SKM-1 treated with dmso at 0.1 percent for 144 hours (cell line): ENCODE results near the gene LPIN2.
"Not testable (repeated sequence)": the region's sequence is repeated elsewhere in the genome, so short reads cannot be mapped to it uniquely, and the experiment has no call there.

Source experiments
- DNase-seq: peaks from one replicate; lab custom pipeline; 2025; ENCODE audit not compliant: unreplicated experiment; lab: John Stamatoyannopoulos, UW

Gene LPIN2, protein sequence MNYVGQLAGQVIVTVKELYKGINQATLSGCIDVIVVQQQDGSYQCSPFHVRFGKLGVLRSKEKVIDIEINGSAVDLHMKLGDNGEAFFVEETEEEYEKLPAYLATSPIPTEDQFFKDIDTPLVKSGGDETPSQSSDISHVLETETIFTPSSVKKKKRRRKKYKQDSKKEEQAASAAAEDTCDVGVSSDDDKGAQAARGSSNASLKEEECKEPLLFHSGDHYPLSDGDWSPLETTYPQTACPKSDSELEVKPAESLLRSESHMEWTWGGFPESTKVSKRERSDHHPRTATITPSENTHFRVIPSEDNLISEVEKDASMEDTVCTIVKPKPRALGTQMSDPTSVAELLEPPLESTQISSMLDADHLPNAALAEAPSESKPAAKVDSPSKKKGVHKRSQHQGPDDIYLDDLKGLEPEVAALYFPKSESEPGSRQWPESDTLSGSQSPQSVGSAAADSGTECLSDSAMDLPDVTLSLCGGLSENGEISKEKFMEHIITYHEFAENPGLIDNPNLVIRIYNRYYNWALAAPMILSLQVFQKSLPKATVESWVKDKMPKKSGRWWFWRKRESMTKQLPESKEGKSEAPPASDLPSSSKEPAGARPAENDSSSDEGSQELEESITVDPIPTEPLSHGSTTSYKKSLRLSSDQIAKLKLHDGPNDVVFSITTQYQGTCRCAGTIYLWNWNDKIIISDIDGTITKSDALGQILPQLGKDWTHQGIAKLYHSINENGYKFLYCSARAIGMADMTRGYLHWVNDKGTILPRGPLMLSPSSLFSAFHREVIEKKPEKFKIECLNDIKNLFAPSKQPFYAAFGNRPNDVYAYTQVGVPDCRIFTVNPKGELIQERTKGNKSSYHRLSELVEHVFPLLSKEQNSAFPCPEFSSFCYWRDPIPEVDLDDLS

DNA sequence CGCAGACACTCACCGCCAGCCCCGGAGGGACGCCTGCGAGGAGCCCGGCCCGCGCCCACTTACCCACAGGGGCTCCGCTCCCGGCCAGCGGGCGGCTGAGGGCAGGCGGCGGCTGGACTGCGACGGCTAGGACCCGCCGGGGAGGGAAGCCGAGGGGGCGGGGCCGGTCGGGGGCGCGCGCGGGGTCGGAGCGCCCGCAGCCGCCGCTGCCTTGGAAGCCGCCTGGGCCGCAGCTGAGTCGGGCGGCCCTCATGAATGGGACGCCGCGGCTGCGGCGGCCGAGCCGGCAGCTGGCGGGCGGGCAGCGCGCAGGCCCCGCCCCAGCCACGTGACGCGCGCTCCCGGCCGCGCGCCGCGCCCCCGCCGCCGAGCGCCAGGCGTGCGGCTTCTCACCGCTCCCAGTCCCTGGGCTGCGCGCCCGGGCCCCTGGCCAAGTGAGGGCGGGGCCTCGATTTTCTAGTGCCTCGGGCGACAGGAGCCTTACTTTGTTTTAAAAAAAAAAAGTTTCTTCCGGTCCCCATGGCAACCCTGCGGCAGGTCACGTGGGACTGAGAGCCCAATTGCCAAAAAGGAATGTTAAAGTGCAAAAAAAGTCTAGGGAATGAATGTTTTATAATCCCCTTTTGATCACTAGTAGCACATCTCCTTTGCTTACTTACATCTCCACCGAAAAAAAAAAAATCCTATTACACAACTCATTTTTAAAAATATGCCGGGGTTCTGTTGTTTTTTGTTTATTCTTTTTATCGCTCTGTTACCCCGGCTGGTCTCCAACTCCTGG is at the start of gene LPIN2:
LPIN2 (minus strand) TSS at position 121 of the 781 bp plus-strand sequence. CDS start 52,304 bp downstream, outside the sequence.
- DNase-seq: peak; percentile 94

DNA sequence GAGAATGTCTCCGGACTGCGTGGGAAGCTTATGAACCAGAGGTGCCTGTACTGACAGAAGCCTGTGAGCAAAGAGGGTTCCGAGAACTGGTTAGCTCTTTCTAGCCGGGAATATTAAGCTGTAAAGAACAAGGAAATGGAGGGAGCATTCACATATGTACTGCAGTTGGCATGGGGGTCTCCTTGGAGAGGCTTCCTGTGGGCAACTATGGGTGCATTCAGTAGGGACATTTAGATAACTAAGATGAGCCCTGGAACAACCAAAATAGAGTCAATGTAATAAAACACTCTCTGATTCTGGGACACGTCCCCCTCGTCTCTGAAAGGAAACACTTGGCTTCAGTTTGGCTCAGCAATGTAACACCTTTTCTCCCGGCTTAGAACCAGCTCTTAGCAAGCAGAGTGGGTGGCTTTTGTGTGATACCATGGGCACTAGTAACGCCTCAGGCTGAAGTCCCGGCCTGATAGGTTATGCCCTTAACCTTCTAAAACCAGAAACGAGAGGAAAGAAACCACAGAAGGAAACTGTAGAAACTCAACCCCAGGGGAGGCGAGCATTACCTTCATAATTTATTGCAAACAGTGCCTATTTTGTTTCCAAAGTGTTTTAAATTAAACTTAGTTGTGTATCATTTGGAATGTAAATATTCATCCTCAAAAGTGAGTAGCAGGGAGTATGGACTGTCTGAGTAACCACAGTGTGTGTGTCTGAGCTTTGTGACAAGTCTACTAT is 48.8 kb upstream of the LPIN2 start:
- no peak for DNase-seq

DNA sequence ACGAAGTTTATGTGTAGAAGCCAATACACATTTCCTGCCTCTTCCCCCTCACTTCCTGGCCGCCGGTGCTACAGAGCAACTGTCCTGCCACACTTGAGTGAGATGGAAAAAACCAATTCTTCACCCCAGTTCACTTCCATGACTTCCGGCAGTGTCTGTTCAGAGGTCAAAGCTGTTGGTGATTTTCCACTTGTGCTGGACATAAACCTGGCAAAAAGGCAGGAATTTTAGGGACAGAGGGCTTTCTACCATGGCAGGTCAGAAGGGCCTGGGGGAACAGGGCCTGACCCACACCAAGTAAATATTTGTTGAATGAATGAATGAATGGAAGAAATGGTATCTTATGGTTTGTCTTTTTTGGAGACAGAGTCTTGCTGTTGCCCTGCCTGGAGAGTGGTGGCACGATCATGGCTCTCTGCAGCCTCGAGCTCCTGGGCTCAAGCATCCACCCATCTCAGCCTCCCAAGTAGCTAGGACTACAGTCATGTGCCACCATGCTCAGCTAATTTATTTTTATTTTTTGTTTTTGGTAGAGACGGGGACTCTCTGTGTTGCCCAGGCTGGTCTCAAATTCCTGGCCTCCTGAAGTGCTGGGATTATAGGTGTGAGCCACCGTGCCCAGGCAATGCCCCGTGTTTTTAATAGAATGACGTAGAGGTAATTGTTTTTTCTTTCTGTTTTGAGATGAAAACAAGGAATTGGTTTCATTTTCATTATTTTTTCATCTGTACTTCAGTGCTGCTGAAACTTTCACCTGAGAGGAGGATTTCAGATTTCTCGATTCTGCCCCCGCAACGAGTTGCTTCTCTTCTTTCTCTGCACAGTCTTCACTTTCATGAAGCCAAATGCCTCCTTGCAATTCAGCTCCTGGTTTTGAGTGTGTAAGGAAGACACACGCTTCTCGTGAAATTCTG is 48.0 kb upstream of the LPIN2 start:
- DNase-seq: no peak

DNA sequence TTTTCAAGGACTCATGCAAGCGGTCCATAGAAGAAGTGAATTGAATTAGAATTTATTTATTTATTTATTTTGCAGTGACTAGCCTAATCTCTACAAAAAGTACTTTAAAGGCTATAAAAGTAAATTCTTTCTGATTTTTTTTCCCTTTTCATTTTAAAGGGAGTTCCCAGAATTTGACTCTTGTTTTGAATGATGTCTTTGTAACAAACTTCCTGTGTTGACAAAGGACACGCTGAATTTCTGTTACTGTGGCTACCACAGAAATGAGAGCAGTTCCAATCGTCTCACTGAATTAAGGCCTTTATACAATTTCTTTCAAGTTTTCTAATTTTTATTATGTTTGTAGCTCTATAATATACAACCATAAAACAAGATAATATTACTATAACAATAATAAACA is 46.3 kb upstream of the LPIN2 start:
- DNase-seq: no peak

DNA sequence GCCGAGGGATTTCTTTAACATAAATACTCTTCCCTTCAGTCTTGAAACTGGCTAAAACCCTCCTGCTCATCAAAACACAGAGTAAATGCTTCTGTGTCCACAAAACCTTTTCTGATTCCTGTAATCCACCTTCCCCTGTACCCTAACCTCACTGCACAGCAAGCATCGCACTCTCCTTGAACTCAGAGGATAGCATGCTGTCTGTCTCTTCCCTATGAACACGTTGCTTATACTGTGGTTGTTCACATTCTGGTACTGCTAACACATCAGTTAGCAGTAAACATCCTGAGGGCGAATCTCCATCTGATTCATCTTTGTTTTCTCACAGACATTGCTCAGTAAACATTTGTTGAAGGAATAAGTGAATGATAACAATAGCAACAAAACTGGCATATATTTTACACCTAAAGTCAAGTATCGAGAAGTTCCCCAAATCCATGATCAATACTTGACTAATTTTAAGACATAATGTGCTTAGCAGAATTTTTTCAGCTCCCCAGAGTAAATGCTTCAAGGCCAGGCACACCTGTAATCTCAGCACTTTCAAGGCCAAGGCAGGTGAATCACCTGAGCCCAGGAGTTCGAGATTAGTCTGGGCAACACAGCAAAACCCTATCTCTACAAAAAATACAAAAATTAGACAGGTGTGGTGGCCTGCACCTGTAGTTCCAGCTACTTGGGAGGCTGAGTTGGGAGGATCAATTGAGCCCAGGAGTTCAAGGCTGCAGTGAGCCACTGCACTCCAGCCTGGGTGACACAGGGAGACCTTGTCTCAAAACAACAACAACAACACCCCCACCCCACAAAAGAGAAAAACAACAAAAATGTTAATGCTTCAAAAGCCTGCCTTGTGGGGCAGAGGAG is 45.6 kb upstream of the LPIN2 start:
- DNase-seq: no peak

DNA sequence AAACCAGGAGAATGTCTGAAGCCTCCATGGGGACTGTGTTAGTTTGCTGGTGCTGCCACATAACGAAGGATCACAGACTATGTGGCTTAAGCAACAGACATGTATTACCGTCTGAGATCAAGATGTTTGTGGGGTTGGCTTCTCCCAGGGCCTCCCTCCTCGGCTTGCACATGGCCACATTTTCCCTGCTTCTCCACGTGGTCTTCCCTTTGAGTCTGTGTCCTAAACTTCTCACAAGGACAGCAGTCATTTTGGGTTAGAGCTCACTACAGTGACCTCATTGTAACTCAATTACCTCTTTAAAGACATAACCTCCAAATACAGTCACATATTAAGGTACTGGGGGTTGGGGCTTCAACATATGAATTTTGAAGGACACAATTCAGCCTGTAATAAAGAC is 44.6 kb upstream of the LPIN2 start:
- DNase-seq: no peak

DNA sequence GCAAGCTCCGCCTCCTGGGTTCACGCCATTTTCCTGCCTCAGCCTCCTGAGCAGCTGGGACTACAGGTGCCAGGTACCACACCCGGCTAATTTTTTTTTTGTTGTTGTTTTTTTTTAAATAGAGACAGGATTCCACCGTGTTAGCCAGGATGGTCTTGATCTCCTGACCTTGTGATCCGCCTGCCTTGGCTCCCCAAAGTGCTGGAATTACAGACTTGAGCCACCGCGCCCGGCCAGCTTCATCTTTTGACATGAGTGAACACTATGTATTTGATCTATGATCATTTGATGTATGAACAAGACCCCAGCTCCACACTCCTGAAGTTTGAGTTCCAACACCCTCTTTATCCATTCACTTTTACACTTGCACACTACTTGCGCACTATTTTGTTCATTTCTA is 43.4 kb upstream of the LPIN2 start:
- DNase-seq: no peak

DNA sequence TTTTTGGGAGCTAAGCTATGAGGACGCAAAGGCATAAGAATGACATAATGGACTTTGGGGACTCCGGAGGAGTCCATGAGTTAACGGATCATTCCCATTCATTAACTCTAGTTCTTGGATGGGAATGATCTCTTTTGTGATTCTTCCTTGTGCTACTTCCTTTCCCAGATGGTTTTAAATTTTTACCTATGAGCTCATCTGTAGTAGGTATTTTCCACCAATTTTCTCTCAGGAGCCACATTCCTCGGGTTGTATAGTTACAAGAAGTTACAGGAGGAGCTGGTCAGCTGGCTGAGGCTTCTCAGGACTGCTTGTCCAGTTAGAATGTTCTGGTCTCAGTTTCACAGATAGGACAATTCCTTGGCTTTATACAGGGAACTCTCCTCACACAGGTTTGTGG is 42.9 kb upstream of the LPIN2 start:
- DNase-seq: no peak

DNA sequence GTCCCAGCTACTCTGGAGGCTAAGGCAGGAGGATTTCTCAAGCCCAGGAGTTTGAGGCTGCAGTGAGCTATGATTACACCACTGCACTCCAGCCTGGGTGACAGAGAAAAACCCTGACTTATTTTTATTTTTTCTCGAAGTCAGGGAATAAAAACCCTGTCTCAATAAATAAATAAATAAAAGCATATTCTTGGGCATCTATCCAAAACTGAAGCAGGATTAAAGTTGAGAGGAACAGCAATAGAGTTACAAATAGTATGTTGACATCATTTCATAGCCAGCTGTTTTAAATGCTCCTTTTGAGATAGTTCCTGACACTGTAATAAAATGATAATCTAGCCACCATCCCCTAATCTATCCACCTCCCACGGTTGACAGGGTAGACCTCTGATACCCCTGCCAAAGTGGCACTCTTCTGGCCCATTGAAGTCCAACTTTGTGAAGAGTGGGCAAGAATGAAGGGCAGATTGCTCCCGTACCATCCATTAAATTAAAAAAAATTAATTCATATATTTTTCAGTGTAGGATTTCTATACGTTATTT is 42.3 kb upstream of the LPIN2 start:
- DNase-seq: no peak

DNA sequence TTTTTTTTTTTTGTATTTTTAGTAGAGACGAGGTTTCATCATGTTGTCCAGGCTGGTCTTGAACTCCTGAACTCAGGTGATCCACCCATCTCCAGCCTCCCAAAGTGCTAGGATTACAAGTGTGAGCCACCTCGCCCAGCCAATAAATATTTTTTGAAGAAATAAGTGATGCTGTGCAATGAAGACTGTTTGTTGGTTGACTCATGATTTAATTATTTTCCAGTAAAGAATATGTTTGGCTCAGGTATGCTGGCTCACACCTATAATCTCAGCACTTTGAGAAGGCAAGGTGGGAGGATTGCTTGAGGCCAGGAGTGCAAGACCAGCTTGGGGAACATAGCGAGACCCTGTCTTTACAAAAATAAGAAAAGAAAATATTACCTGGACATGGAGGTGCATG is 41.8 kb upstream of the LPIN2 start:
- no peak for DNase-seq

DNA sequence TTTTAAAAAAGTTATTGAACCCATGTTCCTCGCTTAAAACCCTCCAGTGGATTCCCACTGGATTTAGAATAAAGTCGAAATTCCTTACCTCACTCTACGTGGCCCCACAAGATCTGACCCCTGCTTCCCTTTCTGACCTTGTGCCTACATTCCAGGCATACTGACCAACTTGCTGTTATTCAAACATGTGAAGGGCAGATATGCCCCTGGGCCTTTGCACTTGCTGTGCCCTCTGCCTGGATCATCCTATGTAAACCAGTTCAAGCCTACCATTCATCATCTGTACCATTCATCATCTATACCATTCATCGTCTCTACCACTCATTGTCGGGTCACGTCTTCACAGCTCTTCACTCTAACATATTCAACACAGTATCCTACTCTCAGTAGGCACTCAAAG is 41.3 kb upstream of the LPIN2 start:
- DNase-seq: no peak

DNA sequence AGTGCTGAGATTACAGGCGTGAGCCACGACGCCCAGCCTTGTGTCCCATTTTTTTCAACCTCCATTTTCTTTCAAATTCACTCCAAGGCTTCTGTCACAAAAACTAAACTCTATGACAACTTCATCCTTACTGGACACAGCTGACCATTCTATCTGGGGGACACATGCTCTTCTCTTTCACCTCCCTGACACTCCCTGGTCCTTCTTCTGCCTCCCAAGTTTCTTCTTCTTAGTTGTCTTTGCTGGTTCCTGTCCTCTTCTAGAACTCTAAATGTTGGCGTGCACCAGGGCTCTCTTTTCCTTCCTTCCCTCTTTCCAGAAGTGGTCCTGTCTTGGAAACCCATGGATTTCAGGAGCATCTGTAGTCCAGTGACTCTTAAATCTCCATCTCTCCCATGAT is 40.1 kb upstream of the LPIN2 start:
- no peak for DNase-seq

DNA sequence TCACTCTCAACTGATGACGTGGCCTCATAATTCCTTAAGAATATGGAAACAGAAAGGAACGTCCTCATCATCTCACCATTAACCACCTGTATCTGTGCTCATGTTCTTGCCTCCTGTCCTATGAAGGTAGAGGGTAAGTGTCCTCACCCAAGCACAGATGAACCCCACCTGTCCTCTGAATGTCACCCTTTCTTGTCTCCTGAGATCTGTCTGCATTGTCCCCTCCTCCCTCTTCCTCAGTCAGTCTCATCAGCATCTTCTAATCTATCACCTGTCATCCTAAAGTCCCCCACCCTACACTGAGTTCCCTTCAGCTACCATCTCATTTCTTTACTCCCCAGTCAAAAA is 39.4 kb upstream of the LPIN2 start:
- DNase-seq: no peak

DNA sequence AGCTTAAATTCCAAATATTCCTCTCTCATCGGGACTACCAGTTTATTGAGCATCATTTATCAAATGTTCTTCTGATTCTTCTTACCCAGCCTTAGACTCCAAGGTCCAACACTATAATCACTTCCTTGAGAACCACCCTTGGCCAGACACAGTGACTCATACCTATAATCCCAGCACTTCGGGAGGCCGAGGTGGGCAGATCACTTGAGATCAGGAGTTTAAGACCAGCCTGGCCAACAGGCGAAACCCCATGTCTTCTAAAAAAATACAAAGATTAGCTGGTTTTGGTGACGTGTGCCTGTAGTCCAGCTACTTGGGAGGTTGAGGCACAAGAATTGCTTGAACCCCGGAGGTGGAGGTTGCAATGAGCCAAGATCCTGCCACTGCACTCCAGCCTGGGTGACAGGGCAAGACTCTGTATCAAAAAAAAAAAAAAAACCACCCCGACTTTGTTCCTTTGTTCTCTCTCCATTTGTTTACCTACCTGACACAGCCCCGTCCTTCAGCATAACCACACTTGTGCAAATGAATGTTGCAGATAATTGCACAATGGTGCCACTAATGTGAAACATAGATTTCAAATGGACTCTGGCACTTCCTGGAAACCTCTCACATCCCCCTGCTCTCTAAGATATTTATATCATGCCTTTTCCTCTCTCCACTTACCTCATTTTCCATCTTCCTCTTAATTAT is 38.9 kb upstream of the LPIN2 start:
- peak; percentile 47 for DNase-seq

DNA sequence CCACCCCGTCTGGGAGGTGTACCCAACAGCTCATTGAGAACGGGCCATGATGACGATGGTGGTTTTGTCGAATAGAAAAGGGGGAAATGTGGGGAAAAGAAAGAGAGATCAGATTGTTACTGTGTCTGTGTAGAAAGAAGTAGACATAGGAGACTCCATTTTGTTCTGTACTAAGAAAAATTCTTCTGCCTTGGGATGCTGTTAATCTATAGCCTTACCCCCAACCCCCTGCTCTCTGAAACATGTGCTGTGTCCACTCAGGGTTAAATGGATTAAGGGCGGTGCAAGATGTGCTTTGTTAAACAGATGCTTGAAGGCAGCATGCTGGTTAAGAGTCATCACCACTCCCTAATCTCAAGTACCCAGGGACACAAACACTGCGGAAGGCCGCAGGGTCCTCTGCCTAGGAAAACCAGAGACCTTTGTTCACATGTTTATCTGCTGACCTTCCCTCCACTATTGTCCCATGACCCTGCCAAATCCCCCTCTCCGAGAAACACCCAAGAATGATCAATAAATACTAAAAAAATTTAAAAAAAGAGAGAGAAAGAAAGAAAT is 37.0 kb upstream of the LPIN2 start:
- not testable (repeated sequence) for DNase-seq

DNA sequence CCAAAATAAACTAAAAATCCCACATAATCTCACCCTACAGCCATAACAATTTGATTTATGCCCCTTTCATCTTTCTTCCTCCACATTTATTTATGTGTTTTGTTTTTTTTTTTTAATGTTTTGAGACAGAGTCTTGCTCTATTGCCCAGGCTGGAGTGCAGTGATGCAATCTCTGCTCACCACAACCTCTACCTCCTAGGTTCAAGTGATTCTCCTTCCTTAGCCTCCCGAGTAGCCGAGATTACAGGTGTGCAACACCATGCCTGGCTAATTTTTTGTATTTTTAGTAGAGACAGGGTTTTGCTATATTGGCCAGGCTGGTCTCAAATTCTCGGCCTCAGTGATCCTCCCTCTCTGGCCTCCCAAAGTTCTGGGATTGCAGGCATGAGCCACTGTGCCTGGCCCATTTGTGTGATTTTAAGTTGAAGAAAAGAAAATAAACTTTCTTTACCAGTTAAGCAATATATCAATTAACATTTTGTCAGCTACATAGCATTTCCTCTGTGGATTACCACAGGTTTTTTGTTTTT is 35.9 kb upstream of the LPIN2 start:
- DNase-seq: no peak

DNA sequence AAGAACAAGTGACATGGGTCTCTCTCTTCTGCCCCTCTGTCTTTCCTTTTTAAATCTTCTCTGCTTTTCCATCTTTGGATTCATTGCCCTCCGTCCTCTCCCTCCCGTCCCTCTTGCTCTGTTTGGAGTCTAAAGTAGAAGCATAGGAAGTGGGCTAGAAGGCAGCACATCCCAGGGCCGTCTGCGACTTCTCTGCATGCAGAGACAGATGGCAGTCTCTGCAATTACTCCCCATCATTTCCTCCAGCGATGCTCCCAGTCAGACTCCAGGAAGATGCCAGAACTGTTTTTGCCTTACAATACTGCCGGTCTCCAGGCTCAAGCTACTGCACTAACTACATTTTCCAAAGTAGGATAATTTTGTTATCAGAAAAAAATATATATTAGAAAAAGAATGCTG is 35.2 kb upstream of the LPIN2 start:
- DNase-seq: no peak
